ENCODE data around the gene CYP8B1.

CYP8B1 gene

DNA sequence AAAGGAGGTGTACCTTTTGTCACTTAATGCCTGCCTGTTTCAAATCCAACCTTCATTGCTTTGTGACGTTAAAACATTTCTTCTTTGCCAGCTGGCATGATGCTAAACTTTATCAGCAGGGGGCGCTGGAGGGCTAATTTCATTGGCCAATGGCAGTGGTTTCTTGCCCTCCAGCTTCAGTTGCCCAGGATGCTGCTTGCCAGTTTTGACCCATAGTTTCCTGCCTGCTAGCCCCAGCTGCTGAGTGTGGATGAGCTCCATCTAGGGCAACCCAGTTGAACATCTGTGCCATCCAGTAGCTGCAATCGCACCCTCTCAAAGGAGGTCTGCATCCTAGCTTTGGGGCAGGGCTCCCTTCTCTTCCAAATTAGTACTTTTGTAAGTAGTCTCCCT is 44.4 kb downstream of the CYP8B1 start:
- Histone ChIP-seq H3K4me1 (ENCODE audit: control insufficient read depth in 1 of 2, insufficient read depth in 2 of 2, low read length in 2 of 2) (peaks cover 0 to 6% of the 10 kb centered on the region in 2 donors), H3K9me3 (ENCODE audit: control insufficient read depth in 1 of 2, low read length in 2 of 2) (no peaks in the 10 kb centered on the region), H3K4me3 (ENCODE audit: low read depth in 1 of 2, low read length in 2 of 2) (no peak overlapping the region), H3K27ac (ENCODE audit: low read length) (no peak overlapping the region), H3K36me3 (ENCODE audit: control insufficient read depth in 1 of 2, insufficient read depth in 2 of 2, low read length in 2 of 2) (no peaks in the 10 kb centered on the region), H3K27me3 (ENCODE audit: low read depth, low read length) (no peaks in the 10 kb centered on the region)

DNA sequence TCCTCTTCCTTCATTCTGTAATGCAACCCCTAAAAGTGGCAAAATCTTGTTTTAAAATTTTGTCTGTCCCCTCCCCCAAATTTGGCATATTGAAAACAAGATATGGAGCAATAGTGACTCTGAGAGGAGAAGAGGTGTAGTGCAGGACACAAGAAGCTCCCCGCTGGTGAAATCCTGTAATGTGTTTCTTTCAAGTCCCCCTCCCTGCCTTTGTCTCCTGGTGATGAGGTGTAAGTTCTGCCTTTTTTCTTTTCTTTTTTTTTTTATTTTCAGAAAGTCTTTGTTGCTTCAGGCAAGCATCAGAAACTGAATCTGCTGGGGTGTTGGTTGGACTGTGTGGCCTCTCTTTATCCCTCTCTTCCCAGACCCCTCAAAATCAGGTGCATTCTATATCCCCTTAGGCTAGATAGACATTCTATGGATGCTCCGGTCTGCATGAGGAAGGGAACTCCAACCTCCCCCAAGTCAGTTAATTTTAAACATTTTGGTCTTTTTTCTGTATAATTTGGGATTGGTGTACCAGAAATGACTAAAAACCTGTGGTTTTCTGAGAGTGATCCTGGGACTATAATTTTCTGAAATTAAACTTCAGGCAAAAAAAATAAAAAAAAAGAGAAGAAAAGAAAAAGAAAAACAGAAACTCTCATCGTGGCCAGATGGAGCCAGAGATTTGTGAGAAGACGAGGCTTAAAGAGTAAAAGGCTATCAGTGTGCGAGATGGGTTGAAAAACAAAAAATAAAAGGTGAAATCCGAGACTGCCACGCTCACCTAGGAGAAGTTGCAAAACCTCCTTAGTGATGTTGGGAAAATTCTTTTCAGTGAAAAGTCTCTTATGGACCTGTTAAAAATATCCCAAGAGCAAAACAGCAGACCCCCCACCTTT is 45.0 kb downstream of the CYP8B1 start:
- no peak overlapping the region for H3K4me3 ChIP-seq (ENCODE audit: low read depth in 1 of 2, low read length in 2 of 2)
- no peak overlapping the region for H3K27ac ChIP-seq (ENCODE audit: low read length)
- H3K36me3 ChIP-seq (ENCODE audit: control insufficient read depth in 1 of 2, insufficient read depth in 2 of 2, low read length in 2 of 2) = no peaks in the 10 kb centered on the region
- peaks cover 0 to 6% of the 10 kb centered on the region in 2 donors for H3K4me1 ChIP-seq (ENCODE audit: control insufficient read depth in 1 of 2, insufficient read depth in 2 of 2, low read length in 2 of 2)
- no peaks in the 10 kb centered on the region for H3K27me3 ChIP-seq (ENCODE audit: low read depth, low read length)
- no peaks in the 10 kb centered on the region for H3K9me3 ChIP-seq (ENCODE audit: control insufficient read depth in 1 of 2, low read length in 2 of 2)

DNA sequence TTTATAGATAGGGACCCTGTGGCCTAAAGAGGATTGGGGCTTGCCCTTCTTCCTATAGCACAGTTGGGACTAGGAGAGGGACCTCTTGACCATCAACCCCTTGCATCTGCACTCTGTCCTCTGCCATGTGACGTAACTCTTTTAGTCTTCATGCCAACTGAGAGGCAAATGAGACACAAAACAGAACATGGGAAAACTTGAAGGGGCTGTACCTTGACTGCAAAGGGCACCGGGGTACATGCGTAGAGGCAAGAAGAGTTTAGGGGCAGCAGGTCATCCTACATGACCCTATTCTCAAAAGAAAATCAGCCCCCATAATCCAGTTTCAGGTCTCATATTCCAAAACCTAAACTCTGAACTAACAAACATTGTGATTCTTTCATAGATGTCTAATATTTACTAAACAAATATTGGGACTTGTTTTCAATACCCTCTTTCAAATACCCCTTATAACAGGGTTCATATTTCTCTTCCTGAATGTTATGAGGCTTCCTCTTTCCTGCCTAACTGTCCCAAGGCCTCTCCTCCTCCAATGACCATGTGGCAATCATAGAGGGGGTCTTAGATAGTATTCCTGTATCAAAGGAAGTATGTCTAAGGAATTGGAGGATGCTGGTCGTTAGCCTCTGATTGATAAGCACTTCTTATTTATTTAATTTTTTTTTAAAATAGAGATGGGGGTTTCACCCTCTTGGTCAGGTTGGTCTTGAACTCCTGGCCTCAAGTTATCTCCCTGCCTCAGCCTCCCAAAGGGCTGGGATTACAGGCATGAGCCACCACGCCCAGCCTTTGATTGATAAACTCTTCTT is 45.8 kb downstream of the CYP8B1 start:
- H3K27ac ChIP-seq (ENCODE audit: low read length) = no peak overlapping the region

DNA sequence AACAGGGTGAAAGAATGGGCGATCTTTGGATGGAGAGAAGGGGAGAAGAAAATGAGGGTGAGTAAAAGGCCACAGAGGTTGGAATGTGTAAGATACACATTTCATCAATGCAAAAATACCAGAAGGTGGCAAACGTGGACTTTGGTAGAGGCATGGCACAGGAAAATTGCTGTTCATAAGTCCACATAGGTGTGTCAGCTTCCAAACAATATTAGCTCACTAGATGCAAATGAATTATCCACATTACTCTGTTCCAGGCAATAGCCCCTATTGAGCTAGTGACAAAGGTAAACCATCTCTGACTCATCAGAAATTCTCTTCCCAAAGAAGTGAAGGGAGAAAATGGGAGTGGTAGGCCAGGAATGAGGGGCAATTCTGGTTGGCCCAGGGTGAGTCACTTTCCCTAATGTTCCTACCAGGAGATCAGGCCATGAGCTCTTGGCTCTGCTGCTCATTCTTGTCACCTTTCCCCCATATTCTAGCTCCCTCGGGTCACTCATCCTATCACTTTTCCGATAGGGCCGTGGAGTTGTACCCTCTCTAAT is 46.5 kb downstream of the CYP8B1 start:
- Histone ChIP-seq H3K27ac (ENCODE audit: low read length) (no peak overlapping the region), H3K27me3 (ENCODE audit: low read depth, low read length) (no peaks in the 10 kb centered on the region), H3K9me3 (ENCODE audit: control insufficient read depth in 1 of 2, low read length in 2 of 2) (no peaks in the 10 kb centered on the region)

More for the DNA sequence above, 45.8 kb downstream of the CYP8B1 start:
- Histone ChIP-seq H3K4me3 (ENCODE audit: low read depth in 1 of 2, low read length in 2 of 2) (no peak overlapping the region), H3K36me3 (ENCODE audit: control insufficient read depth in 1 of 2, insufficient read depth in 2 of 2, low read length in 2 of 2) (no peaks in the 10 kb centered on the region), H3K27me3 (ENCODE audit: low read depth, low read length) (no peaks in the 10 kb centered on the region), H3K4me1 (ENCODE audit: control insufficient read depth in 1 of 2, insufficient read depth in 2 of 2, low read length in 2 of 2) (peaks cover 0 to 6% of the 10 kb centered on the region in 2 donors), H3K9me3 (ENCODE audit: control insufficient read depth in 1 of 2, low read length in 2 of 2) (no peaks in the 10 kb centered on the region)

DNA sequence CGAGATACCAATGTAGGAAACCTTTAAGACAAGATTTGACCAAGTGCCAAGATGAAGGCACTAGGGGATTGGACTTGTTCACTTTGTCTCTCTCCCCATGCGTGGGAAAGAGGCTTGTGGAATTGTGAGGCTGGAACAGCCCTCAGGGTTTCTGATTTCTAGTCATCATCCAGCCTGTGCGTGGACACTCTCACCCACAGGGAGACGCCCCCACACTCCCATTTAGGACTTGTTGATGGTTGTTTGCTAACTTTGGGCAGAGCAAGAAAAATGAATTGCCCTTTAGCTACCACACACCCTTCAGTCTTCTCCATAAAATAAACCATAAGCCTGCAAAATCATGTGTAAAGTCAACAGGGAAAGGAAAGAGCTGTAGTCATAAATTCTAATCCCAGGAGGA is 48.0 kb downstream of the CYP8B1 start:
- Histone ChIP-seq H3K27ac (ENCODE audit: low read length) (no peak overlapping the region), H3K9me3 (ENCODE audit: control insufficient read depth in 1 of 2, low read length in 2 of 2) (no peaks in the 10 kb centered on the region), H3K4me1 (ENCODE audit: control insufficient read depth in 1 of 2, insufficient read depth in 2 of 2, low read length in 2 of 2) (peaks cover 0 to 6% of the 10 kb centered on the region in 2 donors), H3K27me3 (ENCODE audit: low read depth, low read length) (no peaks in the 10 kb centered on the region), H3K36me3 (ENCODE audit: control insufficient read depth in 1 of 2, insufficient read depth in 2 of 2, low read length in 2 of 2) (no peaks in the 10 kb centered on the region), H3K4me3 (ENCODE audit: low read depth in 1 of 2, low read length in 2 of 2) (no peak overlapping the region)

More for the DNA sequence above, 46.5 kb downstream of the CYP8B1 start:
- H3K4me1 ChIP-seq (ENCODE audit: control insufficient read depth in 1 of 2, insufficient read depth in 2 of 2, low read length in 2 of 2) = peaks cover 0 to 6% of the 10 kb centered on the region in 2 donors
- no peaks in the 10 kb centered on the region for H3K36me3 ChIP-seq (ENCODE audit: control insufficient read depth in 1 of 2, insufficient read depth in 2 of 2, low read length in 2 of 2)
- no peak overlapping the region for H3K4me3 ChIP-seq (ENCODE audit: low read depth in 1 of 2, low read length in 2 of 2)

DNA sequence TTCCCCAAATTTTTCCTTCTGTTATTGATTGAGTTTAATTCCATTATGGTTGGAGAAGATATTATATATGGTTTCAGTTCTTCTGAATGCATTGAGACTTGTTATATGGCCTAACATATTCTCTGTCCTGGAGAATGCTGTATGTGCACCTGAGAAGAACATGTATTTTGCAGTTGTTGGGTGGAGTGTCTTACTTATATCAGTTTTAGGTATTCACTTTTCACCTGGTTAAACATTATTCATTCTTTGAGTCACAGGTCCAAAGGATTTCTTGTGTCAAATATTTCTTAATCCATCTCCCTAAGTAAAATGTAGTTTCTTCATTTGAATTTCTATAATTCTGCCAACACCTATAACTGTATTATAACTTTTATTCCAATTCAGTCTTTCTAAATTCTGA is 48.7 kb downstream of the CYP8B1 start:
- H3K4me1 ChIP-seq (ENCODE audit: control insufficient read depth in 1 of 2, insufficient read depth in 2 of 2, low read length in 2 of 2) = peaks cover 0 to 6% of the 10 kb centered on the region in 2 donors
- H3K36me3 ChIP-seq (ENCODE audit: control insufficient read depth in 1 of 2, insufficient read depth in 2 of 2, low read length in 2 of 2) = no peaks in the 10 kb centered on the region
- H3K4me3 ChIP-seq (ENCODE audit: low read depth in 1 of 2, low read length in 2 of 2) = no peak overlapping the region
- H3K27ac ChIP-seq (ENCODE audit: low read length) = no peak overlapping the region
- H3K9me3 ChIP-seq (ENCODE audit: control insufficient read depth in 1 of 2, low read length in 2 of 2) = no peaks in the 10 kb centered on the region
- H3K27me3 ChIP-seq (ENCODE audit: low read depth, low read length) = no peaks in the 10 kb centered on the region

DNA sequence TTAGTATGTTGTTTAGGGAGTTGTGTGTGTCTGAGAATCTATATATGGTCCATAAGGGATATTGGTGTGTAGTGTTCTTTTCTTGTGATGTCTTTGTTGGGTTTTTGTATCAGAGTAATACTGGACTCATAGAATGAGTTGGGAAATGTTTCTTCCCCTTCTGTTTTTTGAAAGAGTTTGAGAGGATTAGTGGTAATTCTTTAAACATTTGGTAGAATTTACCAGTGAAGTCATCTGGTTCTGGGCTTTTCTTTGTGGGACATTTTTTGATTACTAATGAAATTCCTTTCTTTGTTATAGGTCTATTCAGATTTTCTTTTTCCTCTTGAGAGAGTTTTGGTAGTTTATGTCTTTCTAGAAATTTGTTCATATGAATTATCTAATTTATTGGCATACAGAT is 49.5 kb downstream of the CYP8B1 start:
- H3K27me3 ChIP-seq (ENCODE audit: low read depth, low read length) = no peaks in the 10 kb centered on the region
- H3K4me1 ChIP-seq (ENCODE audit: control insufficient read depth in 1 of 2, insufficient read depth in 2 of 2, low read length in 2 of 2) = peaks cover 0 to 4% of the 10 kb centered on the region in 2 donors
- no peaks in the 10 kb centered on the region for H3K9me3 ChIP-seq (ENCODE audit: control insufficient read depth in 1 of 2, low read length in 2 of 2)
- no peak overlapping the region for H3K4me3 ChIP-seq (ENCODE audit: low read depth in 1 of 2, low read length in 2 of 2)
- H3K36me3 ChIP-seq (ENCODE audit: control insufficient read depth in 1 of 2, insufficient read depth in 2 of 2, low read length in 2 of 2) = no peaks in the 10 kb centered on the region
- no peak overlapping the region for H3K27ac ChIP-seq (ENCODE audit: low read length)

DNA sequence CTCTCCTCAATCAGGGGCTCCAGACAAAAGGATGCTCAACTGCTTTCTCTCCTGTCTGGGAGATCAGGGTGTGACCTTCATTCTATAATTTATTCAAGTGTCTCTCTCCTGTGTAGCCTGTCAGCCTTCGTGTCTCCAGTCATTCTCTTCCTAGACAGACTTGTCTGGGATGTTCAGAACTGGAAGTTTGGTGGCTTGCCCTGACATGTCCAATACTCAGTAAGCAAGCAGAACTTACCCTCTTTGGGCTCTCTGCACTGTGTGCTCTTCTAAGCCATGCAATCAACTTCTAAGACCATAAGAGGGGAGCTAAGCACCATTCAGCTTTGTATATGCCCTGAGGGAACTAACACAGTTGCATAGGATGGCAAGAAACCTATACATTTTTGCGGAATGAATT is 52.3 kb downstream of the CYP8B1 start:
- H3K4me3 ChIP-seq (ENCODE audit: low read depth in 1 of 2, low read length in 2 of 2) = no peak overlapping the region
- H3K9me3 ChIP-seq (ENCODE audit: control insufficient read depth in 1 of 2, low read length in 2 of 2) = no peaks in the 10 kb centered on the region
- no peak overlapping the region for H3K27ac ChIP-seq (ENCODE audit: low read length)
- H3K4me1 ChIP-seq (ENCODE audit: control insufficient read depth in 1 of 2, insufficient read depth in 2 of 2, low read length in 2 of 2) = no peaks in the 10 kb centered on the region
- H3K27me3 ChIP-seq (ENCODE audit: low read depth, low read length) = no peaks in the 10 kb centered on the region
- no peaks in the 10 kb centered on the region for H3K36me3 ChIP-seq (ENCODE audit: control insufficient read depth in 1 of 2, insufficient read depth in 2 of 2, low read length in 2 of 2)

DNA sequence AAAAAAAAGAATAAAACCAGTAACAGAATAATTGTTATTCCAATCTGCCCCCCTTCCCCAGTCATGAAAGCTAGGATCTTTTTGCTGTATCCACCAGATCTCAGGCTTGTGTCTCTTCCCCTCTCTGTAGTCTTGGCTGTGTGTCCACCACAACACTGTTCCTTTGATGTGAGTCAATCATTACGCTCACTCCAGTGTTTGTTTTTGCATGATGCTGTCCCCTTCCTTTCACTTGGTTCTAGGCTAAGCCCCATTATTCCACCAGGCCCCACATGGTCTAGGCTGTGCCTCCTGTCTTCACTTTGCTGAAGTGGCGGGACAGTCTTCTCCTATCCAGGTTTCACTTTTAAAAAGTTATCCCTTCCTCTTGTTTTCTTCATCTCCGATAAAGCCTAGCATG is 52.9 kb downstream of the CYP8B1 start:
- no peaks in the 10 kb centered on the region for H3K9me3 ChIP-seq (ENCODE audit: control insufficient read depth in 1 of 2, low read length in 2 of 2)
- no peaks in the 10 kb centered on the region for H3K27me3 ChIP-seq (ENCODE audit: low read depth, low read length)
- no peak overlapping the region for H3K4me3 ChIP-seq (ENCODE audit: low read depth in 1 of 2, low read length in 2 of 2)
- H3K36me3 ChIP-seq (ENCODE audit: control insufficient read depth in 1 of 2, insufficient read depth in 2 of 2, low read length in 2 of 2) = no peaks in the 10 kb centered on the region
- H3K27ac ChIP-seq (ENCODE audit: low read length) = no peak overlapping the region
- H3K4me1 ChIP-seq (ENCODE audit: control insufficient read depth in 1 of 2, insufficient read depth in 2 of 2, low read length in 2 of 2) = no peaks in the 10 kb centered on the region

All from muscle layer of duodenum (tissue), 2 donors.